ENCODE measurements around the gene CD8B.

The CD8B gene

DNA sequence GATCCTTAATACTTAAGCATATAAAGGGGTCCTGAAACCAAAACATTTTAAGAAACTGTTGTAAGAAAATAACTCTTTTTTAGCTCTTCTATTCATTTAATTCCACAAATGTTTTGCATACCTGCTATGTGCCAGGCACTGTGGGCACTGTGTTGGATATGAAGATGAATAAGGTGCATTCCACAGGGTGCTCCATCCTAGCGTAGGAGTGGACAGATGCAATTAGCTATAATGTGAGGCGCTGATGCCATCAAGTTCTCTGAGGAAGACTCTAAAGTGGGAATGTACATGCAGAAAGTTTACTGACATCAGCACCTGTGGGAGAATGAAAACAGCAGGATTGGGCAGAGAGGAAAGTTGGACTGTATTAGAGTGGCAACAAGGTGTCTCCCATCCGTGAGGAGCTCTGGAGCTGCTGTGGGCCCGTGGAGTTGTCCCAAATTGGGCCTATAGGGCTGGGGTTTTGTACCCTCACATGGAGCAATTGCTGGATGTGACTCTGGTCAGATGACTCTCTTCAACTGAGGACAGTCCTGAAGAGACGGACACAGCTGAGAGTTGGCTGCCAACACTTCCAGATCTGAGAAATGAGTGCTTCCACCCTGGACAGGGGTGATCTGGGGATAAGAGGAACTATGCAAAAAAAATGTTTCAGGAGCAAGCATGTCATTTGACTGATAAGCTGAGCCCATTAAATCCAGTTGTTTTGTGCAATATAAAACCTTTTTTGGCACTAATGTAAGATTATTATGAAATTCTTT, 93.3 kb downstream of the CD8B start:
- DNase-seq: no peak
